Hair follicular keratinocyte (primary cell): ENCODE results near the gene FGD4. TPM values are rescaled to one million over a fixed set of nuclear protein-coding genes. Genes with fewer than 3 reads are reported as not detected.

Experiments used
- total RNA-seq: library from RNA; depleted of rRNA; stranded (reverse); fragments of >200 nt; gene quantifications from 2 replicates; pipeline ENCODE4 v1.2.3, GENCODE V29; 2015

Gene FGD4
- total RNA-seq: 8.9 and 14.4 TPM in 2 replicates

DNA sequence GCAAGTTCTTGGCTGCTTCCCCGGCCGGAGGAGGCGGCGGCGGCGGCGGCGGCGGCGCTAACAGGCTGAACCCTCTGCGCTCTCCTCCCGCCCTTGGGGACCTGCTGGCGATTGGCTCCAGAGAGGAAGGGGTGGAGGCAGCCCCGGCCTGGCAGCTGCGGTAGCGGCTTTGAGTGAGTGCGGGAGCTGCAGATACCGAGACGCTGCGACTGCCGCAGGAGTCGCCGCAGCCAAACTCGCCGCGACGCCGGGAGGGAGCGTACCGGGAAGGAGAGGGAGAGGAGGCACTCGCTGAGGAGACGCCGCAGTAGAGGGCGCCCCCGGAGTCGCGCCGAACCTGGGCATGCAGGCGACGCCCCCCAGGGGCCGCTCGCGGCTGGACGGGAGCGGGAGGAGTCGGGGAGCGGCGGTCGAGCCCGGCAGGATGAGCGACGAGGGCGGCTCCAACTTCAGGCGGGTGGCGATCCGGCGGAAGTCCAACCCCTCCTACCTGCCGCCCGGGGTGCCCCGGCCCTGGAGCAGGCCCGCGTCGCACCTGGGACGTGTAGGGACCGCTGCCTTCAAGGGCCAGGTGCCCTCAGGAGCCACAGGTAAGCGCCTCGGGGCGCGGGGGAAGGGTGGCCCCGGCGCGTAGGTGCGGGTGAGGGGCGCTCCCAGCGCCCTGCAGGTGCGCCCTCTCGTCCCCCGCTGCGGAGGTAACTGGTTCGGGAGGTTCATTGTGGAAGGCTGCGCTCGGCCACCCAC, at the start of gene FGD4:
TSS of gene FGD4 (plus strand) at position 189 of the 744 bp plus-strand sequence.

DNA sequence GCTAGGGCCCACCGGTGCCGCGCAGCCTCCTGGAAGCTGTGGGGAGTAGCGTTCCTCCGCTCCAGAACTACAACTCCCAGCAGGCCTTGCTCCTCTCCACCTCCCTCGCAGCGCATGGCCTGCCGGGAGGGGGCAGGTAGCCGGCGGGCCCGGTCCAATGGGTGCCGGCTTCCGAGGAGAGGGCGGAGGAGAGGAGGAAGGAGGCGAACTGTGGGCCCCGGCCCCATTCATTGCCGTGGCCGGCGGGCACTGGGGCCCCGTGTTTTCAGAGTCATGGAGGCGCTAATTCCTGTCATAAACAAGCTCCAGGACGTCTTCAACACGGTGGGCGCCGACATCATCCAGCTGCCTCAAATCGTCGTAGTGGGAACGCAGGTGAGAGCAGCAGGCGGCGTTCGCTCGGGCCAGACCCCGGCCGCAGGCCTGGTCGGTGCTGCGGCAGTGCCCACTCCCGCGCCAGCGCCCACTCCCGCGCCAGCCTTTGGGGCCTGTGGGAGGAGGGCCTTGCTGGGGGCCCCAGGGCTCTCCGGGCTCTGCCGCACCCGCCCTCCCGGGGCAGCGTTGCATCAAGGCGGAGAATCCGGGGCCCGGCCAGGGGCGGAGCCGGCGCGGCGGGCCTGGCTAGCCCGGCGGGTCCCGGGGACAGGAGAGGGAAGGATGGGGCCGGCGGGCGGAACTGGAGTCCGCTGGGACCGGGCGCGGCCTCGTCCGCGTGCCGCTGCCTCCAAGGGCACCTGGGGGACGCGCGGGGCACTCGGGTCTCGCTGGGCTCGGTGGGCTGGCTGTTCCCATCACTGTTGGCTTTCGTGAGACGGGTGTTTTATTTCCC, 279.9 kb downstream of the FGD4 start, which contains the start of gene DNM1L:
TSS of gene DNM1L (plus strand) at position 211 of the 829 bp plus-strand sequence. CDS start at position 274, 63 bp downstream.

